ENCODE data around the gene PRSS33.

The PRSS33 gene, protein sequence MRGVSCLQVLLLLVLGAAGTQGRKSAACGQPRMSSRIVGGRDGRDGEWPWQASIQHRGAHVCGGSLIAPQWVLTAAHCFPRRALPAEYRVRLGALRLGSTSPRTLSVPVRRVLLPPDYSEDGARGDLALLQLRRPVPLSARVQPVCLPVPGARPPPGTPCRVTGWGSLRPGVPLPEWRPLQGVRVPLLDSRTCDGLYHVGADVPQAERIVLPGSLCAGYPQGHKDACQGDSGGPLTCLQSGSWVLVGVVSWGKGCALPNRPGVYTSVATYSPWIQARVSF

DNA sequence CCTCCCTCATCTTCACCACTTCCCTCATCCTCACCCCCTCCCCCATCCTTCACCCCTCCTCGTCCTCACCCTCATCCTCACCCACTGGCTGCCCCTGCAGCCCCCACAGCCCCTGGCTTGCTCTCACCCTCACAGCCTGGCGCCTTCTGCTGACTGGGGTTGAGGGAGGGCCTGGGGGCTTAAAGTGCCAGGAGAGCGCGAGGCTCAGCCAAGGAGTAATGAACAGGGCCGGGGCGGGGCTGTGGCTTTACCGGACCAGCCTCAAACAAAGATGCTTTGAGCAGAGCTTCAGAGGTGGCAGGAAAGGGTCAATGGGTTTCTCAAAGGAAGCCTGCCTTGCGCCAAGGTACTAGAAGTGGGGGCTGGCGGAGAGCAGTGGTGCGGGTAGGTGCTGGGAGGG, at the start of gene PRSS33:
PRSS33 (minus strand) TSS at position 155 of the 400 bp plus-strand sequence. CDS start 1,013 bp downstream, outside the sequence.
- no peak for DNase-seq

- no peak for DNase-seq
Measured at GRCh38 chr16:2836646-2837508, 49.5 kb upstream of the PRSS33 start.

DNA sequence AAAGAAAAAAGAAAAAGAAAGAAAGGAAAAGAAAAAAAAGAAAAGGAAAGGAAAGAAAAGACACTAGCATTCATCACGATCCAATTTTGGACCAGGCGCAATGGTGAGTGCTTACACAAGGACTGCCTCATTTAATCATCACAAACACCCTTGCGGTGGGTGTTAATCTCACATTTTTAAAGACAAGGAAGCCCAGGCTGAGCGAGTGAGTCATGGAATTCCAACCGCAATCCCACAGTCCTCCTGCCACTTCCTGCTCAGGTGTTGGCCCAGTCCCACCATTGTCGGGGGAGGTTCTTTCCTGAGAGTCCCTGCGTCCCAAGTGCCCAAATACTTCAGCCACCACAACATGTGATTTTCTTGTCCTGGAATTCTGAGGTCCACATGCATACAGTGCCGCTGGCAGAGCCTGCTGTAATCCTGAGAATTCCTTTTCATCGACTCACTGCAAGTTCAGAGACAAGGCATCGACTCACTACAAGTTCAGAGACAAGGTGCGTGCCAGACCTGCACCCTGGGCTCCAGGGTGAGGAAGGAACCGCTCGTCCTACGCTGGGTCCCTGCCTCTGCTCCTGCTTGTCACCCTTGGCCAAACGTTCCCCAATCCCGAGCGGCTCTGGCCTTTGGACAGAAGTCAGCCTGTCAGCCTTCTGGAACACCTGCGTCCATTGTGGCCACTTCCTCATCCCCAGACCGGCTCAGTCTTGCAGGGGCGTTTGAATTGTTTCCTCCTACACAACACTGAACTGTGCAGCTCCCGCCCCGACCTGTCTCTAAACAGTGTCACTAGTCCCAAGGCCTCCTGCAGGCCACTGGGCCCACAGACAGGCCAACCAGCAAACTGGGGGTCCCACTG, 48.5 kb upstream of the PRSS33 start:
- DNase-seq, result no peak

DNA sequence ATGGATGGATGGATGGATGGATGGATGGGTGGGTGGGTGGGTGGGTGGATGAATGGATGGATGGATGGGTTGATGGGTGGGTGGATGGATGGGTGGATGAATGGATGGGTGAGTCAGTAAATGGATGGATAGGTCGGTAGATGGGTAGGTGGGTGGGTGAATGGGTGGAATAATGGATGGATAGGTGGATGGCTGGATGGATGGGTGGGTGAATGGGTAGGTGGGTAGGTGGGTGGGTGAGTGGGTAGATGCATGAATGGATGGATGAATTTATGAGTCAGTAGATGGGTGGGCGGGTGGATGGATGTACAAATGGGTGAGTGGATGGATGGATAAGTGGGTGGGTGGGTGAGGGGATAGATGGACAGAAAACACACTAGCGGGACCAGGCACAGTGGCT, 47.6 kb upstream of the PRSS33 start:
- no peak for DNase-seq

- no peak for DNase-seq
Measured at GRCh38 chr16:2833776-2834175, 46.4 kb upstream of the PRSS33 start.

DNA sequence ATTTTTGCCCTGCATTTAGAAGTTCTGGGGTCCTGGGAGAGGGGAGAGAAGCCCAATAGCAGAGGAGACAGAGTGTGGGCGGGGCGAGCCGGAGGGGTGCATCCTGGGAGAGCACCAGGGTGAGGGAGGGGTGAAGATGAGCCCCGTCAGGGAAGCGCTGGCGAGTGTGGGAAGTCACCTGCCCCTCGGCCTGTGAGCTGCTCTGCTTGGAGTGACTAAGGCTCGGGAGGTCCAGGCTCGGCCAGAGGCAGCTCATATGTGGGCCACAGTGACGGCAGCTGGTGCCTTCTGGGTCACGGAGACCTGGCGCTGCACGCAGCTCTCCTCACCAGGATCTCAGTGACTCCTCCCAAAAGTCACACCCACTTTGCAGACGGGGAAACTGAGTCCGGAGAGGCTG, 43.8 kb upstream of the PRSS33 start:
- no peak for DNase-seq

DNA sequence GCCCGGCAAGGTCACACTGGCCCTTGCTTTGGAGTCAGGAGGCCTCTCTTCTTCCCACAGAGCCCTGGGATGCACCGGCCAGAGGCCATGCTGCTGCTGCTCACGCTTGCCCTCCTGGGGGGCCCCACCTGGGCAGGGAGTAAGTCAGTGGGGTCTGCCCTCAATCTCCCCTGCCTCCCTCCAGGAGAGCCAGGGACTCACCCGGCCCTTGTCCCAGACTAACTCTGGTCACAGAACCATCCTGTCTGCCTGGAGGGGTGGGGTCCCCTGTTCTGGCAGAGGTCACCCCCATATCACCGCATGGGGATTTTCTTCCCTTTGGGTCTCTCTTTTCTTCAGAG, 43.0 kb upstream of the PRSS33 start:
- DNase-seq, result no peak

- no peak for DNase-seq
Measured at GRCh38 chr16:2829501-2830354, 42.4 kb upstream of the PRSS33 start, which contains the start of gene ZG16B. TSS of gene ZG16B (plus strand) at chr16:2830303. CDS start at chr16:2830442, 139 bp downstream.

DNA sequence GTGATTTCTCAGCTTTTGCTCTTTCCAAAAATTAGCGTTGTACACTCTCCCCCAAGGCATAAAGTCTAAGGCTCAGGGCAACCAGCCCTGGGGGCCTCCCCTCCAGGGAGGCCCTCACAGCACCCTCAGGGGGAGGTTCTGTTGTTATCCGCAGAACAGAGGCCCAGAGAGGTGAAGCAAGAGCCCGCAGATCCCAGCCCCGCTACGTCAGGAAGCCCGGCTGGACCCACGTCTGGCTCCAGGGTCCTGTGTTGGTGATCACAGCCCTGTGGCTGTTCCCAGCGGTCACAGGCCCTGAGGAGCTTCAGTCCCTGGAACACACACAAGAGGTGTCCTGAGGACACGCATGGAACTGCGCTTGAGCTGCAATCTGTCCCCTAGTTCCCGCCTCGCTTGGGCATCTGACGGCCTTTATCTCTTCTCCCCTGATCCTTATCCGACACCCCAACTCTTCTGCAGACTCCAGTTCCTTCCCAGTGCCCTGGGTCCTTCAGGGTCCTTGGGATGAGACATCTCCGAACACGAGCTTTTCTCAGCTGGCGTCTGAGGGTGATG, 41.6 kb upstream of the PRSS33 start:
- no peak for DNase-seq

DNA sequence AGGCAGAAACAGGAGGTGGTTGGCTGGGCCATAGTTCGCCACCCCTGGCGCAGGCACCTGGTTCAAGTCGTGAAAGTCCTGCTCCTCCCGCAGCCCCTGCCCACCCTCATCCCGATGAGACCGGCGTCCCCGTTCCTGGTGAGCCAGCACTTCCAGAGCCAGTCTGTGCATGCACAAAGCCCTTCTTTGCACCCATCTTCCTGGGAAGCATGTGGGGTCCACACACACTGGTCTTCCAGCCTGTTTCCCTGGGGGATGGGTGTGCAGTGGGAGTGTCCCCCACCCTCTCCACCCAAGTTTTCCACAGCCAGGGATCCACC, 41.1 kb upstream of the PRSS33 start:
- DNase-seq, result no peak

DNA sequence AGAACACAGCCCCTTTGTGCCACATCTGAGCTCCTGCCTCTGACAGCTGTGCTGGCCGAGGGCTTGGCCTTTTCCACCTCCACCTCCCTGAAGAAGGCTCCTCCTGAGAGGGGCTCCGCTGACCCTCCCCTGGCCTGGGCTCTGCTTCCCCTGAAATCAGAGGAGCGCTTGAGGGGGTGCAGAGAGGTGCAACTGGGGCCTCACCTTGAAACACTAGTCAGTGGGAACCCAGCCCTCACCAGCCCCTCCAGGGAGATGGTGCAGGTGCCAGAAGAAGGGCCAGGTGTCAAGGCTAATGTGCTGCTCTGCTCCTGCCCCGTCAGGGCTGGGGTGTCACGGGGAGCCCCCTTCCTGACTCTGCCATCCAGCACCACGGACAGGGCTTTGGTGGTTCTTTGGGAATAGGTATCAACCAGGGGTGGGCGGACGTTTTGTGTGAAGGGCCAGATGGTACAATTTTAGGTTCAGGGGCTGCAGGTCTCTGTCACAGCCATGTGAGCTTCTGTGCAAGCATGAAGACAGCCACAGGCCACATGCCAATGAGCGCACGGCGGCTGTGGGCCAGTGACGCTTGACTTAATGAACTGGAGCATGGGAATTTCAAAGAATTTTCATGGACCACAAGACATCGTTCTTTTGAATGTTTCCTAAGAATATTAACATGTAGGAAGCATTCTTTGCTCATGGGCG, 40.6 kb upstream of the PRSS33 start:
- DNase-seq, result no peak

- no peak for DNase-seq
Measured at GRCh38 chr16:2827374-2827791, 40.0 kb upstream of the PRSS33 start.

DNA sequence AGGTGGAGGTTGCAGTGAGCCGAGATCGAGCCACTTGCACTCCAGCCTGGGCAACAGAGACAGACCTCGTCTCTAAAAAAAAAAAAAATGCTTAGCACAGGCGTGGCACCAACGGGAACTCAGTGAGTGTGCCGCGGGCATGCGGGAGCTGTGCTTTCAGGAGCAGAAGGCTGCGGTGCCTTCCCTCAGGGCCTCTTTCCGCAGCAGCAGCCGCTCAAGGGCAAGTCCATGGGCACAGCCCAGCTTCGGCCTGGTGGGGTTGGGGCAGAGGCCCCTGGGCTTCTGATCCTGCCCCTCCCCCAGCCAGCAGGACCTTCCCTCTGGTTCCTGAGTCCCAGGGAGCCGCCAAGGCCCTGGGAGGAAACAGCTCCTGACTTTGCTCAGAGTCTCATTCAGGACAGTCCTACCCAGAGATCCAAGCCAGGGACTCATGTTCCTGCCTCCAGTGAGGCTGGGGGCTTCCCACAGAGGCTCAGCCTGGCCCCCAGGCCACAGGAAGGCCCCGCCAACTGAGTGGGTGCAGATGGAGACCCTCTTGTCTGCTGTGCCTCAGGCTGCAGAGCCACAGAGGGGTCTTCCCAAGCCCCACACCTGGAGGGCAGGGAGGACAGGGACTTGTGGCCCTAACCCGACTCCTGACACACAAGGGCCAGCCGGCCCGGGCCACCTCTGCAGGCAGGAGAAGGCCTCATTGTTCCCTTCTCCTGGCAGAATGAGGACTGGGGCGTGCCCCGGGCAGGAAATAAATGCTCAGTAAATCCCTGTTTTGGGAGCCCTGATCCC, 39.4 kb upstream of the PRSS33 start:
- no peak for DNase-seq

GRCh38 chr16:2825906-2826305, 38.5 kb upstream of the PRSS33 start:
- no peak for DNase-seq

DNA sequence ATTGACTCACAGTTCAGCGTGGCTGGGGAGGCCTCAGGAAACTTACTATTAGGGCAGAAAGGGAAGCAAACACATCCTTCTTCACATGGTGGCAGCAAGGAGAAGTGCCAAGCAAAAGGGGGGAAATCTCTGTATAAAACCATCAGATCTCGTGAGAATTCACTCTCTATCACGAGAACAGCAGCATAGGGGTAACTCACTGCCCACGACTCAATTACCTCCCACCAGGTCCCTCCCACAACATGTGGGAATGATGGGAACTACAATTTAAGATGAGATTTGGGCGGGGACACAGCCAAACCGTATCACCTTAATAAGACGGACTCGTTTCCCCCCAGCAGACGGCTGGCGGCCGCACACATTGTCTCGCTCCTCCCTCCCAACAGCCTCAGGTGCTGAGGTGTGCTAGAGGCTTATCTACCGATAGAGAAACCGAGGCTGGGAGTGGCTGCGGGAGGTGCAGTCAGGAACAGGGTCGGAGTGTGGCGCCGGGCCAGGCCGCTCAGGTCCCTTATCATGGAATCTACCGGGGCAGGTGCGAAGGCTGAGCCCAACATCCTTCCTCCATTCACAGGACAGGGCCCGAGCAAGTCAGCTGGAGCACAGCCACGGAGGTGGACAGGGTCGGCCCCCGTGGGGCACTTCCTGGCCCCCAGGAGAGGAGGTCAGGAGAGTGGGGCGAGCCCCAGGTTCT, 37.8 kb upstream of the PRSS33 start:
- DNase-seq, result no peak

- DNase-seq, result no peak
Measured at GRCh38 chr16:2824626-2825025, 37.3 kb upstream of the PRSS33 start.

DNA sequence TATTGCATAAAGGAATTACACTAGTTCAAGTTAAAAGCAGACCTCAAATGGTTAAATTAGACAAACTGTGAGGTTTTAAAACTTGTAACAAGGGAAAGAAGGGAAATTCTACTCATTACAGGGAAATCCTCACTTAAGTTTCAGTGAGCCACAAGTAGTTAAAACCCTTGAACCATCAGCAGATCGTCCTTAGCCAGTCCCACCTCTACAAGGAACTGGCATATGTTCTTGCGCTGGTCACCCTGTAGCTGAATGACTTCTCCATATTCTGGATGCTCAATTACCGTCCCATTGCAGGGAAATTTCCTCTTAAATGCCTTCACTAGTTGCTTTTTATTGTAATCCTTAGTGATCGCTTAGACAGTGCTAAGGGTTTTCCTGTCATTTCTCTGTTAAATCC, 35.1 kb upstream of the PRSS33 start:
- DNase-seq, result no peak

GRCh38 chr16:2822158-2822495, 34.8 kb upstream of the PRSS33 start:
- no peak for DNase-seq

- DNase-seq, result no peak
Measured at GRCh38 chr16:2821487-2822157, 34.3 kb upstream of the PRSS33 start.

Data from activated CD4-positive, alpha-beta T cell treated with anti-CD3 and anti-CD28 coated beads, Interleukin-2, amount 50 U/mL, for 16 hours (primary cell).